HG03045 (cell line): ENCODE results near the gene TVP23A.

Source experiments
- ATAC-seq: cut with Tn5 transposase; IDR thresholded peaks from one replicate; pipeline ENCODE4 v1.9.1; 2021; ENCODE audit warnings: mild to moderate bottlenecking, moderate library complexity; ENCODE audit not compliant: unreplicated experiment

The TVP23A gene

DNA sequence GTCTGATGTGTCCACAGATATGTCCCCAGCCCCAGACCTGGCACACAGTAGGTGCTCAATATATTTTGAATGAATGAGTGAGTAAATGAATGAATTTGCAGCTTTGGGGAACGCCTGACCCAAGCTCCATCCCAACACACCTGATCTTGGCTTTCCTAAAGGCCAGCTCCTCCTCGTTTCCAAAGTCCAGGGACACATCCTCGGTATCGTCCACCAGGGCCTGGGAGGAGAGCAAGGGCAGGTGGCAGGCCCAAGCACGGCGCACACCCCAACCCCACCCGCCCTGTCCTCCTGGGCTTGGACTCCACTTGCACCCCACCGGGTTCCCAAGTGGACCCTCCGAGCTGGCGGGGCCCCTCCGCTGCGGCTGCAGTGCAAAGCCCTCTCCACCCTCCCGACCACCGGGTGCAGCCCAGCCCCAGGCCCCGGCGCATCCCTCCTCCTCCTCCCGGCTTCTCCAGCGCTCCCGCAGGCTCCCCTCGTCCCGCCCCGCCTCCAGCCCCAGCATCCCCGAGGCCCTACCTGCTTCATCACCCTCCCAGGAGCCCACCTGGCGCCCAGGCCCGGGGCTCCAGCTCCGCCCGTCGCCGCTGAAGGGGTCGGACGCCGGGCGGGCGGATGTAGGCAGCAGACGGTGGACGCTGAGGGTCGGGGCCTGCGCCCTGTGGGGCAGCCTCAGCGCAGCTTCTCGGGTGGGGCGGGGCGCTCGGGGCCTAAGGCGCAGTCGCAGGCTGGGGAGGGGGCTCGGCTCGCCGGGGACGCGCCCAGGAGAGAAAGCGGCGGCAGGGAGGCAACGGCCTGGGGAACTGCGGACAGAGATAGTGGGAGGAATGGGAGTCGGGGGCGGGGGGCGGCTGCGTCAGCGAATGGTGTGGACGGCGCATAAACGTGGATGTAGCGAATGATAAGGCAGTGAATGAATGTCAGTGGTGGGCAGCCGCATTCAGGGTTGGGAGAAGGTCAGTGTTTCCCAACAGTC is at the start of gene TVP23A:
TVP23A (minus strand) TSS at position 832 of the 979 bp plus-strand sequence; CDS start at position 531, 301 bp downstream.
- no peak for ATAC-seq

- ATAC-seq, result no peak
Measured at GRCh38 chr16:10868104-10868595, 49.6 kb upstream of the TVP23A start.

GRCh38 chr16:10867199-10867598 is 48.6 kb upstream of the TVP23A start:
- no peak for ATAC-seq

GRCh38 chr16:10865991-10866966 is 47.7 kb upstream of the TVP23A start:
- ATAC-seq, result no peak

DNA sequence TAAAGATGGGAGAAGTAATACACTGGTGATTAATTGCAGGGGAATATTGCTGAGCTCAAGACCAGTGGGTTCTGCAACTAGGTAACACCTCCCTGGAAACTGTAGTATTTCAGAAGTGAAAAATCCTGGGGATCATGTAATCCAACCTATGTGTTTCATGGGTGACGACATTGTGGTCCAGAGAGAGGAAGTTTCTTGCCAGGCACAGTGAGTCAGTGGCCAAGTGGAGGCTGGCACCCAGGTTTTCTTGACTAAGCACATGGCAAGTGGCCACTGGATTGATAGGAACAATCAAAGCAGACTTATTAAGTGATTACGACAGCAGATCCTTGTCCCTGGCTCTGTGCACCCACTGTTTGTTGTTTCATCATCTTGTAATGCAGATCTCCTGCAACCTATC is 43.8 kb upstream of the TVP23A start:
- ATAC-seq, result no peak

- no peak for ATAC-seq
Measured at GRCh38 chr16:10859658-10860057, 41.1 kb upstream of the TVP23A start.

DNA sequence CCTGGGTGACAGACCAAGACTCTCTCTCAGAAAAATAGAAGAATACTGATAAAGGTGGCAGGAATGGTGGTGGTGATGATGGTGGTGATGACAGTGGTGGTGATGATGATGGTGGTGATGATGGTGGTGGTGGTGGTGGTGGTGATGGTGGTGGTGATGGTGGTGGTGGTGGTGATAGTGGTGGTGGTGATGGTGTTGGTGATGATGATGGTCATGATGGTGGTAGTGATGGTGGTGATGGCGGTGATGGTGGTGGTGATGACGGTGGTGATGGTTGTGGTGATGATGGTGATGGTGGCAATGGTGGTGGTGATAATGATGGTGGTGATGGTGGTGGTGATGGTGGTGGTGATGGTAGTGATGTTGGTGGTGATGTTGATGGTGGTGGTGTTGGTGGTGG is 40.4 kb upstream of the TVP23A start:
- ATAC-seq, result no peak

DNA sequence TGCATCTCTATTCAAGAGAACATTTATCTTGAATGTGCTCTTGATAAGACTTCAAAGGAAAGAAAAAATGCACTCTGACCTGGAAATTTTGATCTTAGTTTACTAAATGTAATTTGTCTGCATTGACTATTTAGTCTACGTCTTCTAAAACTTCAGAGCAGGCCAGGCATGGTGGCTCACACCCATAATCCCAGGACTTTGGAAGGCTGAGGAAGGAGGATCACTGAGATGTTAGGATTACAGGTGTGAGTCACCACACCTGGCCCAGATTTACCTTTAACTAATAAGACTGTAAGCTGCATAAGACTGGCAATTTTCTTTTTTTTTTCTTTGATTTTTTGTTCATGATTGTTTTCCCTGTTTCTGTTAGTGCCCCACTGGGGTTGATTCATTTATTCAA is 39.6 kb upstream of the TVP23A start:
- no peak for ATAC-seq

- ATAC-seq, result no peak
Measured at GRCh38 chr16:10856042-10856441, 37.4 kb upstream of the TVP23A start.

- ATAC-seq, result no peak
Measured at GRCh38 chr16:10852948-10853347, 34.4 kb upstream of the TVP23A start.

- ATAC-seq, result no peak
Measured at GRCh38 chr16:10852286-10852685, 33.7 kb upstream of the TVP23A start.

DNA sequence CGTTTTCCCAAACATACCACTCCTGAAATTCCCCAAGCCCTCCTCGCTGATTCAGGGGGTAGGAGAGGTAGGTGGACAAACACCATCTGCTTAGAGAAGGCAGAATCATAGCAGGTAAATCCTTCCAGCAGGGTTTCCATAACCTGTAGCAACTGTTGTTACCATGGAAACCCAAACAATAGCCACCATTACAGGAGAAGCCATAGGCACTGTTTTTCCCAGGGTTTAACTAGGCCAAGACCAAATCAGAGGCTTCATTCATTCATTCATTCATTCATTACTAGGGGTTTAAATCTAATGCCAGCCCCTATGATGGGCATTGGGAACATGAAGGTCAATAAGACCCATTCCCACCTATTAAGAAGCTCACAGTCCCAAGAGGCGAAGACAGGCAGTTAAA is 32.9 kb upstream of the TVP23A start:
- no peak for ATAC-seq

- ATAC-seq, result no peak
Measured at GRCh38 chr16:10850478-10850850, 31.9 kb upstream of the TVP23A start.

- no peak for ATAC-seq
Measured at GRCh38 chr16:10849736-10850477, 31.3 kb upstream of the TVP23A start.

- no peak for ATAC-seq
Measured at GRCh38 chr16:10847176-10847575, 28.6 kb upstream of the TVP23A start.

DNA sequence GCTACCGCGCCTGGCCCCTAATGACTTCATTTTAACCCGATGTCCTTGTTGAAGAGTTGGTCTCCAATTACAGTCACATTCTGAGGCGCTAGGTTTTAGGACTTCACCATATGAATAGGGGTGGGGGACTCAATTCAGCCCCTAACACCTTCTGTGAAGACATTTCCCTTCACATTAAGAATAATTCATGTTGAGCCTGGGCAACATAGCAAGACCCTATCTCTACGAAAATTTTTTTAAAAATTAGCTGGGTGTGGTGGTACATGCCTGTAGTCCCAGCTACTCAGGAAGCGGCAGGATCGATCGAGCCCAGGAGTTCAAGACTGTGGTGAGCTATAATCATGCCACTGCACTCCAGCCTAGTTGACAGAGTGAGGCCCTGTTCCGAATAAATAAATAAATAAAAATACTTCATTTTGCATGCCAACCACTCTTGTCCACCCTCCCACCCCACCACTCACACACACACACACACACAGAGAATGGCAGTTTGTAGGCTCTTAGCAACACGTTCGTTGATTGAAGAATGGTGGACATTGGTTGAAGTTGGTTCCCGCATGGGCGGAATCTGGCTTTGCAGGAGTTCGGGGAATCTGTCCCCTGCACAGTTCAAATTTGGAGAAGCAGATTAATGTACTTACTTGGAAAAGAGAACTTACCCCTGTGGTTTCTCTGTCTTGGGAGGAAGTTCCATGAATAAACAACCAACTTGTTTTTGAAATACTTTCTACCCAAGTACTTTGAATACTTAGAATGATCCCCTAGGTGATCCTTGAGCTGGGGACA is 27.8 kb upstream of the TVP23A start:
- ATAC-seq, result no peak

DNA sequence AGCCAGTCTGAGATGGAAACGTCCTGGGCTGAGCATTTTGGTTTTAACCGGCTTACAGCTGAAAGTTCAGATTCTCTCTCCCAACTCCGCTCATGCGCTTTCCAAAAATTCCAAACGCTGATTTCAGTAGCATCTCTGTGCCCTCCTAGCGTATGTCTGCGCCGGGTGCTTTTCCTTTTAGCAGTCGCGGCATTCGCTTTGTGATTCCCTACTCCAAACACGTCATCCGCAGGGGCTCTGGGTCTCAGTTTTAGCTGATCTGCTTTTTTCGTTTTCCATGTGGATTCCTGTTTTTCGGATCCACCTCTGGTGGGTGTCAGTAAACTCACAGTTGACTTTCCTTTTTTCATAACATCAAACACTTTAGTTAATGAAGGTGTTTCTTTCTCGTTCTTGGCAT is 22.1 kb upstream of the TVP23A start:
- ATAC-seq, result no peak

- ATAC-seq, result no peak
Measured at GRCh38 chr16:10839279-10839666, 20.7 kb upstream of the TVP23A start.

DNA sequence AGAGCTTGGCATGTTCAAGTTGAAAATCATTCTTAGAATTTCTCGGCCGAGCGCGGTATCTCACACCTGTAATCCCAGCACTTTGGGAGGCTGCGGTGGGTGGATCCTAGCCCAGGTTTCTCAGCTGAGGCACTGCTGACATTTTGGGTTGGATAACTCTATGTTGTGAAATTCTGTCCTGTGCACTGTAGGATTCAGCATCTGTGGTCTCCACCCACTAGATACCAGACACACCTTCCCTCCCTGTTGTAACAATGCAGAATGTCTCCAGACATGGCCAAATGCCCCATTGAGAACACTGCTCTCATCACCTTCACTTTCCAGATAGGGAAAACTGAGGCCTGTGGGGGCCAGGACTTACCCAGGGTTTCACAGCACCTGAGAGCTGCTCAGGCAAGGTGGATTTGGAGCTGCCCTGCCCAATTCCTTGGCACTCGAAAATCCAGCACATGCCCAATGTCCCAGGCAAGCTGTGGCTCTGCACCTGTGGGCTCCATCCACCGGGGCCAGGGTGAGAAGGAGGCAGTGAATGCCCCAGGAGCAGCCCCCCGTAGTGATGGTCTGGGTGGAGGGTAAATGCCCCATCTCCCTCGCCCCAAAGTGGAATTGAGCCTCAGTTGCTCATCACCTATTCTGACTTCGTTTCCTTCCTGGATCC is 20.2 kb upstream of the TVP23A start:
- ATAC-seq, result no peak
